Endodermal cell (in vitro differentiated cells): ENCODE data around the gene CYGB. TPM values are rescaled to one million over a fixed set of nuclear protein-coding genes. Genes with fewer than 3 reads are reported as not detected.

Experiments used
- DNase-seq: peaks from one replicate; pipeline ENCODE4 v3.0.0-alpha.2; 2017
- H3K27ac ChIP-seq: 2 replicates; pipeline ENCODE4 v1.5.1; 2013; ENCODE audit warnings: mild to moderate bottlenecking, low read depth, low read length, moderate library complexity
- H3K27me3 ChIP-seq: 2 replicates; pipeline ENCODE4 v1.6.1; 2013; ENCODE audit warnings: mild to moderate bottlenecking, low read length, moderate library complexity; ENCODE audit not compliant: insufficient read depth, control insufficient read depth, poor library complexity, severe bottlenecking
- H3K36me3 ChIP-seq: 2 replicates; pipeline ENCODE4 v1.7.0; 2013; ENCODE audit warnings: mild to moderate bottlenecking, low read length, moderate library complexity; ENCODE audit not compliant: control insufficient read depth, insufficient read depth
- H3K4me1 ChIP-seq: one replicate; pipeline ENCODE4 v1.7.0; 2013; ENCODE audit warnings: low read length; ENCODE audit not compliant: control insufficient read depth, insufficient read depth
- H3K4me3 ChIP-seq: 2 replicates; pipeline ENCODE4 v1.5.1; 2013; ENCODE audit warnings: mild to moderate bottlenecking, low read length, moderate library complexity
- H3K9ac ChIP-seq: 2 replicates; pipeline ENCODE4 v1.6.1; 2013; ENCODE audit warnings: mild to moderate bottlenecking, low read length, moderate library complexity; ENCODE audit not compliant: poor library complexity, severe bottlenecking; ENCODE audit errors: extremely low read depth
- H3K9me3 ChIP-seq: 2 replicates; pipeline ENCODE4 v1.6.1; 2013; ENCODE audit warnings: mild to moderate bottlenecking, low read length, moderate library complexity; ENCODE audit not compliant: control insufficient read depth
- H3K27ac Mint-ChIP-seq: 2 replicates; pipeline ENCODE4 v1.8.0; 2020; ENCODE audit warnings: mixed read lengths
- H3K27me3 Mint-ChIP-seq: 2 replicates; pipeline ENCODE4 v1.8.0; 2021; ENCODE audit warnings: mild to moderate bottlenecking, mixed read lengths; ENCODE audit not compliant: insufficient read depth
- H3K36me3 Mint-ChIP-seq: 2 replicates; pipeline ENCODE4 v1.8.0; 2020; ENCODE audit warnings: low read depth, mixed read lengths
- H3K4me1 Mint-ChIP-seq: 2 replicates; pipeline ENCODE4 v1.8.0; 2020; ENCODE audit warnings: mixed read lengths
- H3K4me3 Mint-ChIP-seq: 2 replicates; pipeline ENCODE4 v1.8.0; 2020; ENCODE audit warnings: mild to moderate bottlenecking, moderate library complexity, mixed read lengths
- H3K9me3 Mint-ChIP-seq: 2 replicates; pipeline ENCODE4 v1.8.0; 2020; ENCODE audit warnings: mild to moderate bottlenecking, mixed read lengths
- CTCF ChIP-seq: fragments of 200-600 bp; sonication (generic); conservative IDR thresholded peaks from 2 replicates; pipeline ENCODE4 v1.5.0; 2021; ENCODE audit warnings: antibody characterized with exemption, mild to moderate bottlenecking
- WGBS, 2 experiments: methylation state at CpG; one replicate each; pipeline versions ENCODE4 v1.1.5 to v1.1.7; 2013; ENCODE audit warnings: missing lambda C conversion rate in 2 of 2, mixed read lengths in 1 of 2; ENCODE audit not compliant: insufficient coverage in 1 of 2, insufficient read length in 1 of 2; 5-methylcytosine and 5-hydroxymethylcytosine counted together
- long read RNA-seq, 4 experiments: library from polyadenylated mRNA in 2 of 4; library from RNA in 1 of 4; library from capped mRNA in 1 of 4; stranded (forward) in 3 of 4; unstranded in 1 of 4; transcript quantifications; one replicate each; pipeline ENCODE4 v2.0.0, GENCODE V29; 2020 to 2021; ENCODE audit warnings: inconsistent platforms in 1 of 4
- polyA plus RNA-seq, 2 experiments: library from polyadenylated mRNA; stranded (reverse); fragments of 50-300 nt; gene quantifications; one replicate each; pipeline ENCODE4 v1.2.3, GENCODE V29; 2013
- total RNA-seq, 2 donors: library from RNA; stranded (reverse); fragmentation: NEBNext Ultra II Directional in 1 of 2; extraction: Animal tissue kit (Norgen Biotek cat#: 25700) in 1 of 2; gene quantifications; 2 replicates in 1 of 2; 3 replicates in 1 of 2; pipeline ENCODE4 v1.2.1, GENCODE V29; 2021

The CYGB gene
- total RNA-seq = 1 to 10 TPM; 2.0 to 3.4 TPM
- 3.3 TPM for polyA plus RNA-seq (2013, experiment 1 of 2)
- 2.3 TPM for polyA plus RNA-seq (2013, experiment 2 of 2)
- long read RNA-seq, experiment 1, partial matches to known transcripts = 1 of 3 reads
- long read RNA-seq, experiment 1, other reads (novel, unspliced or antisense) = 2 of 3 reads
- long read RNA-seq, experiment 2, partial matches to known transcripts = 0 of 1 reads
- long read RNA-seq, experiment 2, other reads (novel, unspliced or antisense) = 1 of 1 reads
- long read RNA-seq, experiment 3, partial matches to known transcripts = 0 of 1 reads
- long read RNA-seq, experiment 3, other reads (novel, unspliced or antisense) = 0 of 1 reads
- long read RNA-seq, experiment 4 = 0 reads

- no peaks in the 10 kb centered on the region for H3K9me3 ChIP-seq
- no peak within 1 kb of the TSS for H3K9ac ChIP-seq
- WGBS, 2 experiments = 1 to 4% methylated on average over 5 to 89 of the region's 95 CpGs
- no peak for TF ChIP-seq CTCF
- H3K4me1 ChIP-seq = peaks cover 13% of the 10 kb centered on the region
- Mint-ChIP-seq H3K27ac (no peak within 1 kb of the TSS), H3K36me3 (no peaks in the 10 kb centered on the region), H3K9me3 (no peaks in the 10 kb centered on the region), H3K27me3 (peaks cover 39% of the 10 kb centered on the region), H3K4me3 (peak within 1 kb of the TSS; percentile 51), H3K4me1 (peaks cover 16% of the 10 kb centered on the region)
- peaks cover 42% of the 10 kb centered on the region for H3K27me3 ChIP-seq
- H3K4me3 ChIP-seq = peak within 1 kb of the TSS; percentile 56
- no peaks in the 10 kb centered on the region for H3K36me3 ChIP-seq
- DNase-seq = peak; percentile 89
- H3K27ac ChIP-seq = no peak within 1 kb of the TSS
These were observed at the start of gene CYGB for GRCh38 chr17:76537578-76538280. TSS of gene CYGB (minus strand) at chr17:76537709. CDS start at chr17:76537542, 167 bp downstream.

GRCh38 chr17:76586741-76587487, 49.4 kb upstream of the CYGB start:
- peaks cover 11% of the 10 kb centered on the region for H3K9me3 ChIP-seq
- TF ChIP-seq CTCF = no peak
- no peak overlapping the region for H3K9ac ChIP-seq
- H3K27me3 ChIP-seq = peaks cover 38% of the 10 kb centered on the region
- peaks cover 10% of the 10 kb centered on the region for H3K9me3 Mint-ChIP-seq
- H3K27me3 Mint-ChIP-seq = peaks cover 64% of the 10 kb centered on the region
- H3K27ac Mint-ChIP-seq = no peak overlapping the region
- H3K36me3 Mint-ChIP-seq = peaks cover 2% of the 10 kb centered on the region
- H3K27ac ChIP-seq = no peak overlapping the region
- H3K36me3 ChIP-seq = no peaks in the 10 kb centered on the region
- DNase-seq = peak; percentile 79
- H3K4me3 ChIP-seq = no peak overlapping the region
- H3K4me1 ChIP-seq = peaks cover 6% of the 10 kb centered on the region
- WGBS, 2 experiments = 54 to 55% methylated on average over 11 to 17 of the region's 17 CpGs
- peak overlapping the region; percentile 66 for H3K4me3 Mint-ChIP-seq
- peaks cover 18% of the 10 kb centered on the region for H3K4me1 Mint-ChIP-seq
